NOMO-1 treated with DMSO at 0.1 percent for 48 hours (cell line): ENCODE data around the gene RTTN.

Experiments used
- DNase-seq: peaks from one replicate; lab custom pipeline; 2025; ENCODE audit not compliant: unreplicated experiment; lab: John Stamatoyannopoulos, UW

Gene RTTN

GRCh38 chr18:70197844-70198243 is 7.6 kb downstream of the RTTN start:
- no peak for DNase-seq

DNA sequence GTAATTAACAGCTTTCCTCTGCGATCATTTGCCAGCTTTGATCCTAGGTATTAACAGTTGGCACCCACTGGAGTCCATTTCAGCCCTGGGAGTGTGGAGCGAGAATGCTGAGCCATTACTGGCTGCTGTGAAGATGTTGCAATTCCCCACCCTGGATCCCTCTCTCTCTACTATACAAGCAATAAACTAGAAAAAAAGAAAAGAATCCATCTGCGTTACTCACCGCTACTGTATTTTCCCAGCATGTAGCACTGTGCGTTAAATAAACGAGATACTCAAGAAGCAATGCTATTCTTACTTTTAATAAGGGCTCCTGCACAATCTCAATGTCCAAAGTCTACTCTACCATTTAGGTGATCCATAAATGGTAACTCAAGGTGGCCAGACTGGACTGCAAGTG is 8.5 kb downstream of the RTTN start:
- no peak for DNase-seq

- peak; percentile 22 for DNase-seq
These were observed 9.5 kb downstream of the RTTN start for GRCh38 chr18:70195852-70196434.

- no peak for DNase-seq
These were observed 10.4 kb downstream of the RTTN start for GRCh38 chr18:70195014-70195614.

- DNase-seq = no peak
These were observed 11.1 kb downstream of the RTTN start for GRCh38 chr18:70194227-70194890.

DNA sequence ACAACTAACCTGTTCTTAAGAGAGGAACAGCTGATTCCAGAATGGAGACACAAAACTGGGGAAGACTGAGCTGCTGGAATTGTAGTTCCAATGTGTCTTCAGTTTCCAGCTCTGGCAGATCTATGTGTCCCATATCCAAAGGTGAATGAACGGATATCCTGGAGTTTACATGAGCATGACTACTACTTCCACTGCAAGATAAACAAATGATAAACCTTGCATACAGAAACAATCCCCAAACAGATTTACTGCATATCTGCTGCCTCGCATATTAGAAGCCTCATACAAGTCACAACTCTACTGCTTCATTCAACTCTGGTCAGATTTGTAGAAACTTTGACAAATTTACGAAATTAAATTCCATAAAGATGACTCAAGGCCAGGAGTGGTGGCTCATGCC is 15.0 kb downstream of the RTTN start:
- DNase-seq = no peak

- DNase-seq = no peak
These were observed 17.4 kb downstream of the RTTN start for GRCh38 chr18:70188113-70188512.

DNA sequence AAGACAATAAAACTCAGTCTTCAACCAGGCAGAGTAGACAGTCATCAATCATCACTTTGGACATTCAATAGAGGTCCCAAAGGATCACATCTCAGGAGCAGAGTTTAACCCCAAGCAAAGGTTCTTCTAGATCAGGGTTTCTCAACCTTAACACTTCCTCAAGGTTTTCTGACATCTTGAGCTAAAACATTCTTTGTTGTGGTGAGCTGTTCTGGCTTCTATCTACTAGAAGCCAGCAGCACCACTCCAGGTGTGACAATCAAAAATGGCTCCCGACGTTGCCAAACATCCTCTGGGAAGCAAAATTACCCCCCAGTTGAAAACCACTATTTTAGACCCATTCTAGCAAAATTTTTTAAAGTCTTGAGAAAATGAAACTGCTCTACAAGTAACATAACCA is 22.0 kb downstream of the RTTN start:
- no peak for DNase-seq

- DNase-seq = no peak
These were observed 22.9 kb downstream of the RTTN start for GRCh38 chr18:70182548-70182947.

DNA sequence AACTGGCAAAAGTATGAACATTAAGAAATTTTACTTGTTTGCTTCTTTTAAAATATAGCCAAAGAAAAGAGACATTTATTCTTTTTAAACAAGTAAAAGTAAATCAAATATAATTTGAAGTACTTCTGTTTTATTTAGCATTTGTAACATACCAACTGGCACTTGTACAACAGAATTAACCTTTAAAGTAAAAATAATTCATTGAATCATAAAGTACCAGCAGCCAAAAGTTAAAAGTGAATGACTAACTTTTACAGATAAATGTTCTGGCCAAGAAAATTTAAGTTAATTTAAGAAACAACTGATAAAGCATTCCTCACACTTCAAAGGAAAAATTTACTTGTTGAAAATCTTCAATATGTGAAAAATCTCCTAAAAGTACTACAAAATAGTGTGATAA is 23.8 kb downstream of the RTTN start:
- DNase-seq = no peak

DNA sequence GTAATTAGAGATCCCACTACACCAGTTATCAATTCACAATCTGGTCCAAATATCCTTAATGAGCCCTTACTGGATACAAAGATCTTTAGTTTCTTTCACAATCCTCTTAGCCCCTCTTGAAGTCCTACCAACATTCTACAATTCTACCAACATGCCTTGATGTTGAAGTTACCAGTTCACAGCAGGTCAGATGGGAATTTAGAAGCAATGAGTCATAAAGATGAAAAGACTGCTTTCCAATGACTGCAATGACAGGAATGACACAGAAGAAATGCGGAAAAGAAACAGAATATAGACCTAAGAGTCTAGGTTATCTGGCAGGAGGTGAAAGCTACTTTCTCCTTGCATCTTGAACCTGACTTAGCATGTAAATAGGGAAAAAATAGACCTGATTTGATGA is 24.5 kb downstream of the RTTN start:
- DNase-seq = no peak

DNA sequence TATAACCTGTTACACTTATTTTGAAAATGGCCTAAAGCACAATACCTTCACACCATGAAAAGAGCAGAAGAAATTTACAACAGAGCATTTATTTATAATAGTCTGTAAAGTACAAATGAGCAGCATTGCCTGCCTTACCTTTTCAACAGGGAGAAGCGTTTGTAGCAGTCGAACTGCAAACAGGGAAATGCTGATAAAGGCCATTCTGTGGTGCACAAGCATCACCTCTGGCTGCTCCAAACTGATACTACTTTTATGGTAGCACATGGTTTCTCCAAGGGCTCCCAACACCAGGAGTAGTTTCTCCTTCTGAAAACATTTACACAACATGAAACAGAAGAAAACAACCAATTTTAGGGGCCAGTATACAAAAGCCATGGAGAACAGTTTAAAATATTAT is 28.9 kb downstream of the RTTN start:
- DNase-seq = no peak

- DNase-seq = no peak
These were observed 30.3 kb downstream of the RTTN start for GRCh38 chr18:70175216-70175615.

GRCh38 chr18:70172225-70172624 is 33.3 kb downstream of the RTTN start:
- DNase-seq = no peak

- DNase-seq = no peak
These were observed 35.7 kb downstream of the RTTN start for GRCh38 chr18:70169747-70170146.

DNA sequence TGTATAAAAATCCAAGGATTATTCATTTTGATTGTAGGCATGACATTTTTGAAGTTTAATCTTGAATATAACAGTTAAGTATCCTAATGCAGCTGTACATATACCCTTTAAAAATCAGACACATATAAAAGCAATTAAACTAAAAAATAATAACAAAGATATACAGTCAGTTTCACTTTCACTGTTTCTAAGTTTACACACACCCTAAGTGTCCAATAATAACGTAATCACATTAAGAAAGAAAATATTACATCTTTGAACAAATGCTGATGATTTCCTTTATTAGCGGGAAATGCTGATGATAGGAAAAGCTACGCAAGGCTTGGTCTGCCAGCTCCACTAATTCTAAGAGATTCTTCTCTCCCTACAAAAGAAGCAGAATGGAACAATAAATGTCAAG is 38.8 kb downstream of the RTTN start:
- DNase-seq = no peak

DNA sequence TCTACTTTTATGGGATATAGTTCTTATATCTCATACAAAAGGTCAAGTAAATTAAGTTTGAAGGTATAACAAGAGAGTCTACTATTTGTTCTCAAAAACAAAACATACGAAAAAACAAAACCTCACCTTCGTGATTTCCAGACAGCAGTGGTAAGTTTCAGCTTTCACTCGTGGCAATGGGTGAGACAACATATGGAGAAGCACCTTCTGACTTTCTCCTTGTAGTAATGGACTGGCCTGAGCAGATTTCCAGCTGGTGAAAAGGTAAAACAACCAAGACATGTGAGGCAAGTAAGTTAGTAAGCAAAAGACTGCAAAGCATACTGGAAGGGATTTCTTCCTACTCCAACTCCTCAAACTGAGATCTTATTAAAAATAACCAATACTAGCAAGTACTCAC is 39.6 kb downstream of the RTTN start:
- DNase-seq = no peak

DNA sequence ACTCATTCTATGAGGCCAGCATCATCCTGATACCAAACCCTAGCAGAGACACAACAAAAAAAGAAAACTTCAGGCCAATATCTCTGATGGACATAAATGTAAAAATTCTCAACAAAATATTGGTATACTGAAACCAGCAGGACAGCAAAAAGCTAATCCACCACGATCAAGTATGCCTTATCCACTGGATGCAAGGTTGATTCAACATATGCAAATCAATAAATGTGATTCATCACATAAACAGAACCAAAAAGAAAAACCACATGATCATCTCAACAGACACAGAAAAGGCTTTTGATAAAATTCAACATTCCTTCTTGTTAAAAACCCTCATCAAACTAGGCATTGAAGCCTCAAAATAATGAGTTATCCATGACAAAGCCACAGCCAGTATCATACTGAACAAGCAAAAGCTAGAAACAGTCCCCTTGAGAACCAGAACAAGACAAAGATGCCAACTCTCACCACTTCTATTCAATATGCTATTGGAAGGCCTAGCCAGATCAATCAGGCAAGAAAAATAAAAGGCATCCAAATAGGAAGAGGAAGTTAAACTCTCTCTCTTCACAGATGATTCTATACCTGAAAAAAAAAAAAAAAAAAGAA is 45.3 kb downstream of the RTTN start:
- DNase-seq = no peak

DNA sequence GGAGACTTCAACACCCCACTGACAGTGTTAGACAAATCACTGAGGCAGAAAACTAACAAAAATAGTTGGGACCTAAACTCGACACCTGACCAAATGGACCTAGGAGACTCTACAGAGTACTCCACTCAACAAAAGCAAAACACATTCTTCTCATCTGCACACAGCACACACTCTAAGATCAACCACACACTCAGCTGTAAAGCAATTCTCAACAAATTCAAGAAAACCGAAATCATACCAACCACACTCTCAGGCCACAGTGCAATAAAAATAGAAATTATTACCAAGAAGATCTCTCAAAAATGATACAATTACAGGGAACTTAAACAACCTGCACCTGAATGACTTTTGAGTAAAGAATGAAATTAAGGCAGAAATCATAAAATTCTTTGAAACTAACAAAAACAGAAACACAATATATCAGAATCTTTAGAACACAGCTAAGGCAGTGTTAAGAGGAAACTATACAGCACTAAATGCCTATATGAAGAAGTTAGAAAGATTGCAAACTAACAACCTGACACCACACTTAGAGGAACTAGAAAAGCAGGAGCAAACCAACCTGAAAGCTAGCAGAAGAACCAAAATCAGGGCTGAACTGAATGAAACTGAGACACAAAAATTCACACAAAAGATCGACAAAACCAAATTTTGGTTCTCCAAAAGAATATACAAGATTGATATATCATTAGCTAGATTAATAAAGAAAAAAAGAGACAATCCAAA is 46.3 kb downstream of the RTTN start:
- no peak for DNase-seq

DNA sequence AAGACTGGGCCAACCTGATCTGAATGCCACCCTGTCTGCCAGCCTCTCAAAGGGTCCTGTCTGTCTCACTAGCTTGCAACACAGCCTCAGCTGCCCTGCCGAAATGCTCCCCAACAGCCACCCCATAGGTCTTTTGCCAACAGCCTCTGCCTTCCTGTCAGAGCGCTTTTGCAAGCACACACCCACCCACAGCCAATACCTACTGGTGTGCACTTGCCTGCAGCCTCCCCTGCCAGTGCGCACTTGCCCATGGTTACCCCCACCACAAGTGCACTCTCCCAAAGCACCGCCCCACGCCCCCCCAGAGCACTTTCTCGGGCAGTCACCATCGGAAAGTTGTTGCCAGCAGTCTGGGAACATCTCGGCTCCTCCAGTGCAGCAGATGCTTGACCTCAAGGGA is 48.6 kb downstream of the RTTN start:
- DNase-seq = no peak

DNA sequence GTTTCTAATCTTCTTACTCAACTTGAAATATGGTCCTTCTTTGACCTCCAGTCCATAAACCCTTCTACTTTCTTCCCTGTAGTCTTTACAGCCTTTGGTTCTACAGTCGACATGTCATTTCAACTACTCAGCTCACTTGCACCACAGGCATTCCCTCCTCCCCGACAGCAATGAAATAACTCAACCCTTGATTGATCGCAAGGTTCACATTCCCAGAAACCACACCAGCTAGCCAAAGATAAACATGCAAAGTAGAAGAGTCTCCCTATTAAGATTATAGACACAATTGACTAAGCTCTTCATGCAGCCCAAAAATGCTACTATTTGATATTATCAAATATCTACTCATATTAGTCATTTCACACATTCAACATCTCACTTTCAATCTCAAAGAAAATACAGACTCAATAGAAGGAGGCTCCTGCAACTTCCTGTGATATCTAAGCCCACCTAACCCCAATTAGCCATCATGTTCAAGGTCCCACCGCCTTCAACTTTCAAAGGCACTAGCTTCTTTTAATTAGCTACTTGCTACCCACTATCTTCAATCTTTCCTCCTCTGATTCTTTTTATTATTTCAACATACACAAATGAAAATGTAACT is 50.8 kb downstream of the RTTN start:
- DNase-seq = no peak
